Liver (tissue), 9 donors: ENCODE results near the gene CFAP61. TPM values are rescaled to one million over a fixed set of nuclear protein-coding genes. Genes with fewer than 3 reads are reported as not detected.

ENCODE experiments used
- DNase-seq: peaks from one replicate; pipeline ENCODE4 v3.0.0-alpha.2; 2017; ENCODE audit warnings: low spot score
- H3K27ac ChIP-seq, 2 donors: one replicate each; pipeline ENCODE4 v1.7.0; 2013; ENCODE audit warnings: inconsistent platforms in 2 of 2, low read length in 2 of 2, control low read depth in 1 of 2, low read depth in 1 of 2, mild to moderate bottlenecking in 1 of 2
- H3K27me3 ChIP-seq, 4 donors: one replicate each; pipeline versions ENCODE4 v1.6.1 to v1.7.0; 2013; ENCODE audit warnings: low read length in 3 of 4, inconsistent platforms in 1 of 4, mild to moderate bottlenecking in 1 of 4, moderate library complexity in 1 of 4; ENCODE audit not compliant: control insufficient read depth in 4 of 4, insufficient read depth in 4 of 4
- H3K36me3 ChIP-seq, 4 donors: one replicate each; pipeline versions ENCODE4 v1.6.1 to v1.7.0; 2013; ENCODE audit warnings: low read length in 3 of 4, mild to moderate bottlenecking in 3 of 4, low read depth in 1 of 4, moderate library complexity in 1 of 4; ENCODE audit not compliant: control insufficient read depth in 4 of 4, insufficient read depth in 3 of 4
- H3K4me1 ChIP-seq, 4 donors: one replicate each; pipeline versions ENCODE4 v1.6.1 to v1.7.0; 2013; ENCODE audit warnings: low read length in 3 of 4, mild to moderate bottlenecking in 3 of 4, moderate library complexity in 1 of 4; ENCODE audit not compliant: control insufficient read depth in 4 of 4, insufficient read depth in 4 of 4
- H3K4me3 ChIP-seq, 3 donors: one replicate each; pipeline versions ENCODE4 v1.6.1 to v1.7.0; 2013; ENCODE audit warnings: low read length in 3 of 3, control low read depth in 1 of 3, low read depth in 1 of 3, mild to moderate bottlenecking in 1 of 3
- H3K9ac ChIP-seq, 2 donors: one replicate each; pipeline ENCODE4 v1.7.0; 2013; ENCODE audit warnings: low read length in 2 of 2, mild to moderate bottlenecking in 2 of 2, moderate library complexity in 2 of 2, control low read depth in 1 of 2, low read depth in 1 of 2
- H3K9me3 ChIP-seq, 4 donors: one replicate each; pipeline versions ENCODE4 v1.6.1 to v1.7.0; 2013; ENCODE audit warnings: low read length in 3 of 4; ENCODE audit not compliant: control insufficient read depth in 4 of 4
- ATF3 ChIP-seq: IDR thresholded peaks from 2 replicates; pipeline ENCODE4 v1.6.1; 2016; ENCODE audit warnings: antibody characterized with exemption
- CTCF ChIP-seq: fragments of 150-350 bp; IDR thresholded peaks from 2 replicates; pipeline ENCODE4 v1.5.1; 2017; ENCODE audit warnings: improper control_type of control experiment, low read depth, low read length; ENCODE audit not compliant: missing input control
- EGR1 ChIP-seq, 2 donors: IDR thresholded peaks; 2 replicates each; pipeline ENCODE4 v1.6.1; 2016 to 2018; ENCODE audit warnings: antibody characterized with exemption in 2 of 2, low read depth in 2 of 2
- FOXA1 ChIP-seq: IDR thresholded peaks from 2 replicates; pipeline ENCODE4 v1.6.1; 2016; ENCODE audit warnings: antibody characterized with exemption
- FOXA2 ChIP-seq: IDR thresholded peaks from 2 replicates; pipeline ENCODE4 v1.6.1; 2016; ENCODE audit warnings: antibody characterized with exemption
- GABPA ChIP-seq, 2 donors: IDR thresholded peaks in 1 of 2; conservative IDR thresholded peaks in 1 of 2; 2 replicates each; pipeline ENCODE4 v1.6.1; 2016; ENCODE audit warnings: antibody characterized with exemption in 2 of 2, mild to moderate bottlenecking in 1 of 2, moderate library complexity in 1 of 2
- HNF4A ChIP-seq, 2 donors: conservative IDR thresholded peaks; 2 replicates each; pipeline ENCODE4 v1.6.1; 2016; ENCODE audit warnings: antibody characterized with exemption in 2 of 2, mild to moderate bottlenecking in 2 of 2
- HNF4G ChIP-seq: IDR thresholded peaks from 2 replicates; pipeline ENCODE4 v1.6.1; 2016; ENCODE audit warnings: antibody characterized with exemption
- JUND ChIP-seq, 2 donors: IDR thresholded peaks; 2 replicates each; pipeline ENCODE4 v1.6.1; 2016; ENCODE audit warnings: antibody characterized with exemption in 2 of 2
- MAX ChIP-seq: IDR thresholded peaks from 2 replicates; pipeline ENCODE4 v1.6.1; 2016; ENCODE audit warnings: antibody characterized with exemption
- NR2F2 ChIP-seq: IDR thresholded peaks from 2 replicates; pipeline ENCODE4 v1.6.1; 2016; ENCODE audit warnings: antibody characterized with exemption
- RAD21 ChIP-seq, 2 donors: IDR thresholded peaks; 2 replicates each; pipeline ENCODE4 v1.6.1; 2016; ENCODE audit warnings: antibody characterized with exemption in 2 of 2, mild to moderate bottlenecking in 2 of 2
- RXRA ChIP-seq, 2 donors: IDR thresholded peaks; 2 replicates each; pipeline ENCODE4 v1.6.1; 2017 to 2018; ENCODE audit warnings: antibody characterized with exemption in 2 of 2, mild to moderate bottlenecking in 1 of 2
- SP1 ChIP-seq: IDR thresholded peaks from 2 replicates; pipeline ENCODE4 v1.6.1; 2018; ENCODE audit warnings: antibody characterized with exemption, mild to moderate bottlenecking
- TAF1 ChIP-seq: conservative IDR thresholded peaks from 2 replicates; pipeline ENCODE4 v1.6.1; 2016; ENCODE audit warnings: antibody characterized with exemption, mild to moderate bottlenecking
- YY1 ChIP-seq: IDR thresholded peaks from 2 replicates; pipeline ENCODE4 v1.6.1; 2016; ENCODE audit warnings: antibody characterized with exemption, mild to moderate bottlenecking
- WGBS: extraction: QIAGEN DNeasy Blood & Tissue Kit; methylation state at CpG from one replicate; pipeline ENCODE4 v1.1.7; 2013; 5-methylcytosine and 5-hydroxymethylcytosine counted together
- polyA plus RNA-seq, 2 donors: library from polyadenylated mRNA; stranded (reverse) in 1 of 2; unstranded in 1 of 2; fragments of 200-250 nt in 1 of 2; fragments of >200 nt in 1 of 2; fragmentation: Nextera tagmentation in 1 of 2; extraction: Ambion mirVana in 1 of 2; gene quantifications; one replicate each; pipeline versions ENCODE4 v1.2.1 to v1.2.3, GENCODE V29; 2013 to 2015
- total RNA-seq, 2 donors: library from RNA; depleted of rRNA; stranded (reverse); fragments of >200 nt; gene quantifications; one replicate each; pipeline ENCODE4 v1.2.3, GENCODE V29; 2014
- TF ChIP-seq, protein P1 (sequence below): IDR thresholded peaks from 2 replicates; pipeline ENCODE4 v1.6.1; 2016; ENCODE audit warnings: antibody characterized with exemption
- TF ChIP-seq, protein P2 (sequence below): IDR thresholded peaks from 2 replicates; pipeline ENCODE4 v1.6.1; 2016; ENCODE audit warnings: antibody characterized with exemption, mild to moderate bottlenecking
- donor health status: healthy.
- donor health status: healthy.
- donor health status: healthy.
- donor health status: healthy.
- donor health status: healthy.

The CFAP61 gene
- total and polyA plus RNA-seq, 4 donors: 0.05 TPM; not detected in 3

GRCh38 chr20:20228351-20228750 lies 176.0 kb downstream of the CFAP61 start:
- H3K4me1 ChIP-seq: no peaks in the 10 kb centered on the region
- no peak overlapping the region for H3K9ac ChIP-seq
- no peak overlapping the region for H3K4me3 ChIP-seq
- H3K36me3 ChIP-seq: no peaks in the 10 kb centered on the region
- no peaks in the 10 kb centered on the region for H3K9me3 ChIP-seq
- TF ChIP-seq RAD21 (IDR thresholded peaks at IDR 0.05): no peak
- TF ChIP-seq NR2F2: no peak
- TF ChIP-seq, protein P1, sequence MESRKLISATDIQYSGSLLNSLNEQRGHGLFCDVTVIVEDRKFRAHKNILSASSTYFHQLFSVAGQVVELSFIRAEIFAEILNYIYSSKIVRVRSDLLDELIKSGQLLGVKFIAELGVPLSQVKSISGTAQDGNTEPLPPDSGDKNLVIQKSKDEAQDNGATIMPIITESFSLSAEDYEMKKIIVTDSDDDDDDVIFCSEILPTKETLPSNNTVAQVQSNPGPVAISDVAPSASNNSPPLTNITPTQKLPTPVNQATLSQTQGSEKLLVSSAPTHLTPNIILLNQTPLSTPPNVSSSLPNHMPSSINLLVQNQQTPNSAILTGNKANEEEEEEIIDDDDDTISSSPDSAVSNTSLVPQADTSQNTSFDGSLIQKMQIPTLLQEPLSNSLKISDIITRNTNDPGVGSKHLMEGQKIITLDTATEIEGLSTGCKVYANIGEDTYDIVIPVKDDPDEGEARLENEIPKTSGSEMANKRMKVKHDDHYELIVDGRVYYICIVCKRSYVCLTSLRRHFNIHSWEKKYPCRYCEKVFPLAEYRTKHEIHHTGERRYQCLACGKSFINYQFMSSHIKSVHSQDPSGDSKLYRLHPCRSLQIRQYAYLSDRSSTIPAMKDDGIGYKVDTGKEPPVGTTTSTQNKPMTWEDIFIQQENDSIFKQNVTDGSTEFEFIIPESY: no peak
- TF ChIP-seq, protein P2, sequence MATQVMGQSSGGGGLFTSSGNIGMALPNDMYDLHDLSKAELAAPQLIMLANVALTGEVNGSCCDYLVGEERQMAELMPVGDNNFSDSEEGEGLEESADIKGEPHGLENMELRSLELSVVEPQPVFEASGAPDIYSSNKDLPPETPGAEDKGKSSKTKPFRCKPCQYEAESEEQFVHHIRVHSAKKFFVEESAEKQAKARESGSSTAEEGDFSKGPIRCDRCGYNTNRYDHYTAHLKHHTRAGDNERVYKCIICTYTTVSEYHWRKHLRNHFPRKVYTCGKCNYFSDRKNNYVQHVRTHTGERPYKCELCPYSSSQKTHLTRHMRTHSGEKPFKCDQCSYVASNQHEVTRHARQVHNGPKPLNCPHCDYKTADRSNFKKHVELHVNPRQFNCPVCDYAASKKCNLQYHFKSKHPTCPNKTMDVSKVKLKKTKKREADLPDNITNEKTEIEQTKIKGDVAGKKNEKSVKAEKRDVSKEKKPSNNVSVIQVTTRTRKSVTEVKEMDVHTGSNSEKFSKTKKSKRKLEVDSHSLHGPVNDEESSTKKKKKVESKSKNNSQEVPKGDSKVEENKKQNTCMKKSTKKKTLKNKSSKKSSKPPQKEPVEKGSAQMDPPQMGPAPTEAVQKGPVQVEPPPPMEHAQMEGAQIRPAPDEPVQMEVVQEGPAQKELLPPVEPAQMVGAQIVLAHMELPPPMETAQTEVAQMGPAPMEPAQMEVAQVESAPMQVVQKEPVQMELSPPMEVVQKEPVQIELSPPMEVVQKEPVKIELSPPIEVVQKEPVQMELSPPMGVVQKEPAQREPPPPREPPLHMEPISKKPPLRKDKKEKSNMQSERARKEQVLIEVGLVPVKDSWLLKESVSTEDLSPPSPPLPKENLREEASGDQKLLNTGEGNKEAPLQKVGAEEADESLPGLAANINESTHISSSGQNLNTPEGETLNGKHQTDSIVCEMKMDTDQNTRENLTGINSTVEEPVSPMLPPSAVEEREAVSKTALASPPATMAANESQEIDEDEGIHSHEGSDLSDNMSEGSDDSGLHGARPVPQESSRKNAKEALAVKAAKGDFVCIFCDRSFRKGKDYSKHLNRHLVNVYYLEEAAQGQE: no peak
- no peak for TF ChIP-seq MAX
- TF ChIP-seq GABPA (IDR thresholded peaks at IDR 0.05 in 1 of 2, conservative IDR thresholded peaks at IDR 0.05 in 1 of 2): no peak
- TF ChIP-seq YY1: no peak
- TF ChIP-seq TAF1: no peak
- no peak for TF ChIP-seq CTCF
- DNase-seq: no peak
- H3K27me3 ChIP-seq: no peaks in the 10 kb centered on the region
- no peak overlapping the region for H3K27ac ChIP-seq

DNA sequence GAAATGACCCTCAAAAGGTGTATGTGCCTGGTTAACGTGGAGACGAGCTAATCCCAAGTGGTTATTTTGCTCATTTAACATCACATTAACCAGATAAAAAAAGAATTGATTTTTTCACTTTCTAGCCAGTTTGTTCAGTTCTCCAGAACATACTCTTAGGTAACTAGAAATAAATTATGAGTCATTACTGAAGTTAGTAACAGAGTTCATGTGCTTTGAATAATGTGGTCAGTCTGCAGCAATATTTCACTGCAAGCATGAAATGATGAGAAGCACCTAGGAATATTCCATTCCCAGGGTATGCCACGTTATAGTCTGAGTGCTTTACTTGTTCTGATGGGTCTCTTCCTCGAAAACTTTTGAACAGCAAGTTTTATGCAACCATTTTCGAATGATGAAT lies 177.3 kb downstream of the CFAP61 start:
- Histone ChIP-seq H3K9ac (no peak overlapping the region), H3K4me3 (no peak overlapping the region), H3K27me3 (no peaks in the 10 kb centered on the region), H3K9me3 (no peaks in the 10 kb centered on the region), H3K4me1 (no peaks in the 10 kb centered on the region), H3K27ac (no peak overlapping the region), H3K36me3 (no peaks in the 10 kb centered on the region)
- no peak for DNase-seq
- 80% methylated on average over 5 of the region's 5 CpGs for WGBS
- no peak for TF ChIP-seq FOXA1
- no peak for TF ChIP-seq SP1
- TF ChIP-seq HNF4G: no peak
- TF ChIP-seq EGR1 (IDR thresholded peaks at IDR 0.05; ENCODE audit: low read depth in 2 of 2): no peak
- TF ChIP-seq CTCF: no peak
- TF ChIP-seq GABPA (IDR thresholded peaks at IDR 0.05 in 1 of 2, conservative IDR thresholded peaks at IDR 0.05 in 1 of 2): no peak
- TF ChIP-seq TAF1: no peak
- no peak for TF ChIP-seq ATF3
- no peak for TF ChIP-seq MAX
- TF ChIP-seq HNF4A (conservative IDR thresholded peaks at IDR 0.05): no peak
- TF ChIP-seq, protein P2: no peak
- no peak for TF ChIP-seq JUND (IDR thresholded peaks at IDR 0.05)
- TF ChIP-seq FOXA2: no peak
- TF ChIP-seq RAD21 (IDR thresholded peaks at IDR 0.05): no peak
- no peak for TF ChIP-seq YY1
- no peak for TF ChIP-seq NR2F2
- TF ChIP-seq RXRA (IDR thresholded peaks at IDR 0.05): no peak
